ENCODE data around the gene APCDD1.
A peak's percentile ranks its signal among the peaks of the same experiment; 100 is the strongest.

APCDD1 gene

DNA sequence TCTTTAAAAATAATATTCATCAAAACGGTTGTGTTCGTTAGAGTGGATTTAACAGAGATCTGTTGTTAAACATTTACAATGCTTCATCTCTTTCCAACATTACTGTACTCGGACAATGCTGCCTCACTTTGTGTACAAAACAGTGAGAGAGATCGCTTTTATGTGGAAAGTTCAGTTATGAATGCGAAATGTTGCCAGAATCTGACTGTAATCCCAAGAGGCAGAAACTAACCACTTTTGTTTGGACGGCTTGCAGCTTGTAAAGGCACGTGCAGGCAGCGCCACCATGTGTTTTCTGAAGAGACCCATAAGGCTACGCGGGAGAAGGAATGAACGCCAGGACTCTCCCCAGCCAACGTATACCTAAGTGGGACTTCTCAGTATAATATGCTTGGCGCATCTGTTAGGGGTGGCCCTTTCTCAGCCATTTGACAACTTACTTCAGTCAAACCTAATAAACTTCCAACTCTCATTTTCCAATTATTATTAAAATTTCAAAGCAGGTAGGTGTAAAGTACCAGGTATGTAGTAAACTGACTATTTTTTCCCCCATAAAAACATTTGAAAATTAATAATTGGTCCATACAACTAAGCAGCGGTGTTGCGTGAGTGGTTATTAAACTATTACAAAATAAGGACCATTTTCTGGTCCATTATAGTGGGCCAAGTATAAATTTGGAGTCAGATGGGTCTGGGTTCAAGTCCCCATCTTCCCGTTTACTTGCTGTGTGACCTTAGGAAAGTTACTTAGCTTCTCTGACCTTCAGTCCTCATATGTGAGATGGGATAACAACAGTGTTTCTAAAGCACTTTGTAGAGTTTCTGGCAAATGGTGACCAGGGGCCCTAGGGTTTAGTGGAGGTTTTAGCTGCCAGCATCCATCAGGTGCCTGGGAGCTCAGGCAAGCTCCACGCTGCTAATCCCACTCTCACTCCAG, 65.8 kb downstream of the APCDD1 start:
- H3K9me3 ChIP-seq (ENCODE audit: control insufficient read depth, low read depth, low read length) = no peaks in the 10 kb centered on the region
- no peak overlapping the region for H3K27ac ChIP-seq (ENCODE audit: low read length)

DNA sequence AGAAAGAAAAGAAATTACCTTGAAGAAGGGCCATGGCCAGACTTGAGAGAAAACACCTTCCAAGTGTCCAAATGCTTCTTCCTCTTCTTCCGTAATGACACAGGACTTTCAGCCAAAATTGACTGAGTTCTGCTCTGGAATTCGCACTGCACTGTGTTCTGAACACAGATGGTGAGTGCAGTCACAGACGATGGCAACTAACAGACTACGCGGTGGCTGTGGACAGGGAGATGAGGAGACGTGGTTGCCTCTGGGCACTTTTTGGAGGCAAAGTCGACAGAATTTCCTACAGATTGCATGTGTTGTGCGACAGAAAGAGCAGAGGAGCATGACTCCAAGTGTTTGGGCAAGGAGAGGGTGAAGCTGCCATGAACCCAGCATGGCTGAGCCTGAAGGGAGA, 67.1 kb downstream of the APCDD1 start:
- no peak overlapping the region for H3K9ac ChIP-seq (ENCODE audit: low read length)
- H3K27me3 ChIP-seq (ENCODE audit: control insufficient read depth, insufficient read depth, low read length) = no peaks in the 10 kb centered on the region
- H3K36me3 ChIP-seq (ENCODE audit: control insufficient read depth, low read depth, low read length) = no peaks in the 10 kb centered on the region
- H3K9me3 ChIP-seq (ENCODE audit: control insufficient read depth, low read depth, low read length) = no peaks in the 10 kb centered on the region
- no peaks in the 10 kb centered on the region for H3K4me1 ChIP-seq (ENCODE audit: control insufficient read depth, low read depth, low read length)
- H3K4me3 ChIP-seq (ENCODE audit: low read length) = no peak overlapping the region
- no peak overlapping the region for H3K27ac ChIP-seq (ENCODE audit: low read length)

More for the DNA sequence above, 65.8 kb downstream of the APCDD1 start:
- no peak overlapping the region for H3K9ac ChIP-seq (ENCODE audit: low read length)
- no peaks in the 10 kb centered on the region for H3K4me1 ChIP-seq (ENCODE audit: control insufficient read depth, low read depth, low read length)
- no peak overlapping the region for H3K4me3 ChIP-seq (ENCODE audit: low read length)
- H3K36me3 ChIP-seq (ENCODE audit: control insufficient read depth, low read depth, low read length) = no peaks in the 10 kb centered on the region
- H3K27me3 ChIP-seq (ENCODE audit: control insufficient read depth, insufficient read depth, low read length) = no peaks in the 10 kb centered on the region

DNA sequence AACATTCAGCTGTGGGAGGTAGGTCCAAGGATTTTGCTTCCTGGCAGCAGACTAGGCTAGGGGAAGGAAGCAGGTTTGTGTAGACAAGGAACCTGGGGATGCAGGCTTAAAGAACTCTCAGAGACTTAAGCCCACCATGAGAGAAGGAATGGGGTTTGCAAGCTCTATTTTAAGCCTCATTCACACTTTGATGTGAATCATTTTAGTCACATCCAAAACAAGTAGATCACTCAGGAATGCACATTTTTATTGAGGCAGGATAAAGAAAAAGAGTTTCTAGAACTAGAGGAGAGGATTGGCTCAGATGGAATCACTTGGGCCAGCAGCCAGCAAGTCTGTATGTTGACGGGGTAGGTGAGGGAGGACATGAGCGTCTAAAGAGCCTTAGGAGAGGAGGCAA, 68.1 kb downstream of the APCDD1 start:
- no peak overlapping the region for H3K9ac ChIP-seq (ENCODE audit: low read length)
- H3K27ac ChIP-seq (ENCODE audit: low read length) = no peak overlapping the region
- no peak overlapping the region for H3K4me3 ChIP-seq (ENCODE audit: low read length)
- no peaks in the 10 kb centered on the region for H3K4me1 ChIP-seq (ENCODE audit: control insufficient read depth, low read depth, low read length)
- H3K27me3 ChIP-seq (ENCODE audit: control insufficient read depth, insufficient read depth, low read length) = no peaks in the 10 kb centered on the region
- no peaks in the 10 kb centered on the region for H3K36me3 ChIP-seq (ENCODE audit: control insufficient read depth, low read depth, low read length)
- H3K9me3 ChIP-seq (ENCODE audit: control insufficient read depth, low read depth, low read length) = no peaks in the 10 kb centered on the region

DNA sequence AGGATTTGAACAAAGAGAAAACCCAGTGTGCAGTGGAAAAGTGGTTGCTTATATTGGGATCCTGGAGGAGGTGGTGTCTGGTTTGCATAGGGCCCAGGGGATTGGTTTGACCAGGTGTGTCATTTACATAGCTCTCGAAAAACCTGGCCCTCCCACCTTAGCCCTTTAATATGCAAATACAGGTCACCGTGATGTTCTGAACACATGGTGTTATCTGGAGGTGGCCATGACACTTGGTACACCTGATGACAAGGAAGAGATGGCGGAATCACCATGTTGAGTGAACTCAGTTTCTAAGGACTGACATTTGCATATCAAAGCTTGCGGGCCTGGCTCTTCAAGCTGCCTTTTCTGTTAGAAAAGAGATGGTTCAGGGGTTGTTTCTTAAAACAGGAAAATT, 69.1 kb downstream of the APCDD1 start:
- Histone ChIP-seq H3K4me3 (ENCODE audit: low read length) (no peak overlapping the region), H3K9ac (ENCODE audit: low read length) (no peak overlapping the region), H3K27me3 (ENCODE audit: control insufficient read depth, insufficient read depth, low read length) (no peaks in the 10 kb centered on the region), H3K27ac (ENCODE audit: low read length) (no peak overlapping the region), H3K9me3 (ENCODE audit: control insufficient read depth, low read depth, low read length) (no peaks in the 10 kb centered on the region), H3K4me1 (ENCODE audit: control insufficient read depth, low read depth, low read length) (no peaks in the 10 kb centered on the region), H3K36me3 (ENCODE audit: control insufficient read depth, low read depth, low read length) (no peaks in the 10 kb centered on the region)

DNA sequence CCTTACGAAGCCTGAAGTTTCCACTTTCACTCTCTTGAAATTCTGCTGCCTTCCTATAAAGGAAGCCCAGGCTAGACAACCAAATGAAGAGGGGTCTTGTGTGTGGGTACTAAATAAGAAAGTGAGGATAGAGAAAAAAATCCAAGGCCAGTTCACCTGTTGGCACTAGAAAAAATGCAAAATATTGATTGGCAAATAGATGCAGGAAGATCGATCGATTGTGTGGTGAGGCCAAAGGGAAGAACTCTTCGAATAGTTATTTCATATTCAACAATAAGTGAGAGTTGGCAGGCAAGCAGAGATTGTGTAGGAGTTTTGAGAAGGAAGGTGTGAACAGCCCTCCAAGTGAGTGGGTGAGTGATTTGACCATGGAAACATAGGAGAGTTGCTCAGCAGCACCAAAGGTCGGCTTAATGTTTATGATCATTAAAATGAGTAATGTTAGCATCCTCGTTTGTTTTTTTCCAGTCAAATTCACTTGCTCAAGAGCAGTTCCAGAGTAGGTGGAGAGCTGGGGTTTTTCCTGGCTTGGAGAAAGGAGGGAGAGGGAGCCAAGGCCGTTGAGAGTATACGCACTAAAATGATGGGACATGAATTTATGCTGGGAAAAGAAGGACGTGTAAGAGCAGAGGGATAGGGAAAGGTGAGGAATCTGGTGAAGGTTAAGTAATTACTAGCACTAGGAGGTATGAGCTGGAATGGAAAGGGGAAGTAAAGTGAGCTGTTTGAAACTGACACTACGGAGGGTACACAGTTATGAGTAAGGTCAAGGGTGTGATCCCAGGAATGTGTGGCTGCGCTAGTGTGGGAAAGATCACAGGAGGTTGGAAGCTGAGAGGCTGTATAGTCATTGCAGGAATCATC, 70.3 kb downstream of the APCDD1 start:
- H3K27me3 ChIP-seq (ENCODE audit: control insufficient read depth, insufficient read depth, low read length) = no peaks in the 10 kb centered on the region
- H3K9me3 ChIP-seq (ENCODE audit: control insufficient read depth, low read depth, low read length) = no peaks in the 10 kb centered on the region
- H3K4me1 ChIP-seq (ENCODE audit: control insufficient read depth, low read depth, low read length) = no peaks in the 10 kb centered on the region
- H3K27ac ChIP-seq (ENCODE audit: low read length) = no peak overlapping the region
- no peaks in the 10 kb centered on the region for H3K36me3 ChIP-seq (ENCODE audit: control insufficient read depth, low read depth, low read length)
- H3K4me3 ChIP-seq (ENCODE audit: low read length) = no peak overlapping the region
- H3K9ac ChIP-seq (ENCODE audit: low read length) = no peak overlapping the region

DNA sequence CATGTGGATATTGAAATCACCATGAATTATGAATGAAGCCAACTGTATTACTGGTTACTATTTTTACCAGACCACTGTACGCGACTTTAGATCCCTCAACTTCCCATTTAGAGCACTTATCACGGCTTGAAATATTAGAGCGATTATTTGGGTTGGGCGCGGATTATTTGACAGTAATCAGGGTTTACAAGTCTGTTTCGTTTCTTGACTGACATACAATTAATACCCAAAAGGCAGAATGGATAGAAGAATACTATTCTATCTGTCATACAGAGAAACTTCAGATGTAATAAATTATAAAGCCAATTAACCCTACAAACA, 70.9 kb downstream of the APCDD1 start:
- Histone ChIP-seq H3K27ac (ENCODE audit: low read length) (no peak overlapping the region), H3K4me3 (ENCODE audit: low read length) (peak overlapping the region; percentile 89), H3K27me3 (ENCODE audit: control insufficient read depth, insufficient read depth, low read length) (no peaks in the 10 kb centered on the region), H3K4me1 (ENCODE audit: control insufficient read depth, low read depth, low read length) (no peaks in the 10 kb centered on the region), H3K9ac (ENCODE audit: low read length) (no peak overlapping the region), H3K36me3 (ENCODE audit: control insufficient read depth, low read depth, low read length) (no peaks in the 10 kb centered on the region), H3K9me3 (ENCODE audit: control insufficient read depth, low read depth, low read length) (no peaks in the 10 kb centered on the region)

DNA sequence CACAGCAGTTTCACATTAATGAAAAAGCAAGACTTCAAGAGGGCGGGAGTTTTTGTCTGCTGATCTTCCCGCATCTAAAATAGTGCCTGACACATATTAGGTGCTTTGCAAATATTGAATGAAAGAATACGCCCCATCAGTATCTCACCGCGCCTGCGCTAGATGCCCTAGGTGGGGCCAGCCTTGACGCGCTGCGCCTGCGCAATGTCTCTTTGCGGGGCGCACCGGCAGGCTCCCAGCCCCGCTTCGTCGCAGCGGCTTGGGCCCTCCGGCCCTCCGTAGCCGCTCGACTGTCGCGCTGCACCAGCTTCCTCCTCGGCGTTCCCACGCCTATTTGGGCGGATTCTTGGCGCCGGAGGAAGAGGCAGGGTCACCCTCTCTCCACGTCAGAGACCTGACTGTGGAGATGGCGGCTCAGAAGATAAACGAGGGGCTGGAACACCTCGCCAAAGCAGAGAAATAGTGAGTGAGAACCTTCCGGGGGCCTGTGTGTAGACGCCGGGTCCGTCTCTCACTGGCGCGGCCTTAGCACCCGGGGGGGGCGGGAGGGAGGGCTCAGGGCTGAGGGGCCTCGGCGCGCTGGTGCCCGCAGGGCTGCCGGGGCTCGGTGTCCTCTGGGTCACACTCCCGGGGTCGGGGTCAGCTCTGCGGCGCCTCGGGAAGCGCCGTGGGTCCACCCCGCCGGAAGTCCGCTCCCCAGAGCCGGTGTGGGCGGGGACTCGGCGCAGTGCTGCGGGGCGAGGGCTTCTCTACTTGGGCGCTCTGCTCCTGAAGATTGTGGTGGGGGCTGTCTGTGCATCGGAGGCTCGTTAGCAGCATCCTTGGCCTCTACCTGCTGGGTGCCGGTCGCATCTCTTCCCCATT, 71.5 kb downstream of the APCDD1 start, which contains the start of gene NAPG:
TSS of gene NAPG (plus strand) at position 331 of the 864 bp plus-strand sequence. CDS start at position 407, 76 bp downstream.
- peak within 1 kb of the TSS; percentile 89 for H3K4me3 ChIP-seq (ENCODE audit: low read length)
- no peaks in the 10 kb centered on the region for H3K9me3 ChIP-seq (ENCODE audit: control insufficient read depth, low read depth, low read length)
- no peaks in the 10 kb centered on the region for H3K27me3 ChIP-seq (ENCODE audit: control insufficient read depth, insufficient read depth, low read length)
- H3K36me3 ChIP-seq (ENCODE audit: control insufficient read depth, low read depth, low read length) = no peaks in the 10 kb centered on the region
- no peak within 1 kb of the TSS for H3K27ac ChIP-seq (ENCODE audit: low read length)
- no peaks in the 10 kb centered on the region for H3K4me1 ChIP-seq (ENCODE audit: control insufficient read depth, low read depth, low read length)
- H3K9ac ChIP-seq (ENCODE audit: low read length) = peak within 1 kb of the TSS; percentile 66

DNA sequence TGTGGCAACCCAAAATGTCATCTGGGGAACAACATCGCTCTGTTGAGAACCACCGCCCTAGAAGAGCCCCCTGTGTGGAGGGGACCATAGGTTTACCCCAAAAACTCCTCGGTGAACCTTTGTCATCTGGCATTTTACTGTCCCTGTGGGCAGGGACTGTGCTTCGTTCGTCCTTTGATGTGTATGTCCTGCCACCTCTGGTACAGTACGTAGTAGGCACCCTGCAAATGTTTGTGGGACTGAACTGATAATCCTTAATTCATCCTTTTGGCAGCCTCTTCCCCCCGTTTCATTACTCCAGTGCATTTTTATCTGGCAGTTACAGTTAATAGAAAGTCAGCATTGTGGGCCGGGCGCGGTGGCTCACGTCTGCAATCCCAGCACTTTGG, 72.1 kb downstream of the APCDD1 start:
- Histone ChIP-seq H3K27ac (ENCODE audit: low read length) (no peak overlapping the region), H3K9ac (ENCODE audit: low read length) (peak overlapping the region; percentile 66), H3K4me1 (ENCODE audit: control insufficient read depth, low read depth, low read length) (no peaks in the 10 kb centered on the region), H3K27me3 (ENCODE audit: control insufficient read depth, insufficient read depth, low read length) (no peaks in the 10 kb centered on the region), H3K9me3 (ENCODE audit: control insufficient read depth, low read depth, low read length) (no peaks in the 10 kb centered on the region), H3K36me3 (ENCODE audit: control insufficient read depth, low read depth, low read length) (no peaks in the 10 kb centered on the region), H3K4me3 (ENCODE audit: low read length) (peak overlapping the region; percentile 89)

DNA sequence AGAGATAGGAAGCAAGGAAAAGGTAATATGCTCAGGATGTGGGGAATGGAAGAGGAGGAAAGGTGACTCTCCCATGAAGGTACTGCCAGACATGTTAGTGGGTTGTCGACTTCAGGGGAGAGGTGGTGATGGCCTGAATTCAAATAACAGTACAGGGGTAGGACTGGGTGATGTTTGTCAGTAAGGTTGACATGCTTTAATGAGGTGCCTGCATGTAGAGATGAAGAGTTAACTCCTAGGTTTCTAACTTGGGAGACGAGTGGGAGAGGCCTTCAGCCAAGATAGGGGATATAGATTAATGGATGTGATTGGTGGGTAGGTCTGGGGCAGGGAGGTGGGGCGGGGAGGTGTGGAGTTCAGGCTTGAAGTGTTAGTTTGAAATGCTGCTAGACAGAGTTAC, 74.0 kb downstream of the APCDD1 start:
- no peaks in the 10 kb centered on the region for H3K4me1 ChIP-seq (ENCODE audit: control insufficient read depth, low read depth, low read length)
- no peak overlapping the region for H3K9ac ChIP-seq (ENCODE audit: low read length)

DNA sequence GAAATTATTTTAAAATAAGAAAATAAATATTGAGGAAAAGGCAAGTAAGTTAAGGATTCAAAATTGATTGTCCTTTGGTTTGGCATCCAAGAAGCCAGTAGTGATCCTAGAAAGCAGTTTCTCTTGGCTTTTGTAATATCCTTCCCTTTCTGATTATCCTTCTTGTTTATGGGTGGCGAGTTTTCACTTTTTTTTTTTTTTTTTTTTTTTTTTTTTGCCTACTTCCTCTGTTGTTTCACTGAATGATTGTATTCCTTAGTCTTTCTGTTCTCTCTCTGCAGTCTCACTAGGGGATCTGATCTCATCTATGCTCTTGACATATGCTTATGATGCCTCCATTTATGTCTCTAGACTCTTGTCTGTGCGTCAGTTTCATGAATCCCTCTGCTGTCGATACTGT, 75.6 kb downstream of the APCDD1 start:
- Histone ChIP-seq H3K4me1 (ENCODE audit: control insufficient read depth, low read depth, low read length) (no peaks in the 10 kb centered on the region), H3K27ac (ENCODE audit: low read length) (no peak overlapping the region), H3K9ac (ENCODE audit: low read length) (no peak overlapping the region)

More for the DNA sequence above, 74.0 kb downstream of the APCDD1 start:
- no peak overlapping the region for H3K27ac ChIP-seq (ENCODE audit: low read length)
- no peak overlapping the region for H3K4me3 ChIP-seq (ENCODE audit: low read length)
- no peaks in the 10 kb centered on the region for H3K36me3 ChIP-seq (ENCODE audit: control insufficient read depth, low read depth, low read length)
- H3K27me3 ChIP-seq (ENCODE audit: control insufficient read depth, insufficient read depth, low read length) = no peaks in the 10 kb centered on the region
- no peaks in the 10 kb centered on the region for H3K9me3 ChIP-seq (ENCODE audit: control insufficient read depth, low read depth, low read length)

DNA sequence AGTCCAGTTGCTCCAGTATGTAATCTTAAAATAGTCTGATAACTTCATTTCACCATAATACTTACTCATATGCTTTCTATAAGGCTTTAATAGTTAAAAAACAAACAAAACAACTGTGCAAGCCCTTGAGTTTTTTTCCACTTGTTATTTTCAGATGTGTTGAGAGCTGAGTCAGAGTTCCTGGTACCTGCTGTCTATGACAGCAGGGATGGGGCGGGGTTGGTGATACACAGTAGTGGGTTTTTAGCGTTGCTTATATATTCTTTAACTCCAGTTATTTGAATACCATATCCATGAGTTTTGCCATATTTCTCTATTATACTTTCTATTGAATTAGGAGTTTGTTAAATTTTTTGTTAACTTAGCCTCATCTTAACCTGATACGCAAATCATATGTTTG, 76.4 kb downstream of the APCDD1 start:
- no peaks in the 10 kb centered on the region for H3K4me1 ChIP-seq (ENCODE audit: control insufficient read depth, low read depth, low read length)
- H3K9me3 ChIP-seq (ENCODE audit: control insufficient read depth, low read depth, low read length) = no peaks in the 10 kb centered on the region
- H3K27me3 ChIP-seq (ENCODE audit: control insufficient read depth, insufficient read depth, low read length) = no peaks in the 10 kb centered on the region
- no peak overlapping the region for H3K27ac ChIP-seq (ENCODE audit: low read length)
- H3K4me3 ChIP-seq (ENCODE audit: low read length) = no peak overlapping the region
- peaks cover 5% of the 10 kb centered on the region for H3K36me3 ChIP-seq (ENCODE audit: control insufficient read depth, low read depth, low read length)
- H3K9ac ChIP-seq (ENCODE audit: low read length) = no peak overlapping the region

More for the DNA sequence above, 75.6 kb downstream of the APCDD1 start:
- Histone ChIP-seq H3K27me3 (ENCODE audit: control insufficient read depth, insufficient read depth, low read length) (no peaks in the 10 kb centered on the region), H3K4me3 (ENCODE audit: low read length) (no peak overlapping the region), H3K36me3 (ENCODE audit: control insufficient read depth, low read depth, low read length) (peaks cover 5% of the 10 kb centered on the region), H3K9me3 (ENCODE audit: control insufficient read depth, low read depth, low read length) (no peaks in the 10 kb centered on the region)

All from iPS-18a (cell line).